GM12874 (cell line): Measurements from ENCODE around the gene ARIH2.

ENCODE experiments used
- TF ChIP-seq, protein P1 (sequence below): IDR thresholded peaks from 2 replicates; pipeline ENCODE4 v1.5.1; 2011; ENCODE audit warnings: low read depth, mild to moderate bottlenecking, control low read depth, low read length, moderate library complexity; ENCODE audit not compliant: insufficient read depth

The ARIH2 gene

DNA sequence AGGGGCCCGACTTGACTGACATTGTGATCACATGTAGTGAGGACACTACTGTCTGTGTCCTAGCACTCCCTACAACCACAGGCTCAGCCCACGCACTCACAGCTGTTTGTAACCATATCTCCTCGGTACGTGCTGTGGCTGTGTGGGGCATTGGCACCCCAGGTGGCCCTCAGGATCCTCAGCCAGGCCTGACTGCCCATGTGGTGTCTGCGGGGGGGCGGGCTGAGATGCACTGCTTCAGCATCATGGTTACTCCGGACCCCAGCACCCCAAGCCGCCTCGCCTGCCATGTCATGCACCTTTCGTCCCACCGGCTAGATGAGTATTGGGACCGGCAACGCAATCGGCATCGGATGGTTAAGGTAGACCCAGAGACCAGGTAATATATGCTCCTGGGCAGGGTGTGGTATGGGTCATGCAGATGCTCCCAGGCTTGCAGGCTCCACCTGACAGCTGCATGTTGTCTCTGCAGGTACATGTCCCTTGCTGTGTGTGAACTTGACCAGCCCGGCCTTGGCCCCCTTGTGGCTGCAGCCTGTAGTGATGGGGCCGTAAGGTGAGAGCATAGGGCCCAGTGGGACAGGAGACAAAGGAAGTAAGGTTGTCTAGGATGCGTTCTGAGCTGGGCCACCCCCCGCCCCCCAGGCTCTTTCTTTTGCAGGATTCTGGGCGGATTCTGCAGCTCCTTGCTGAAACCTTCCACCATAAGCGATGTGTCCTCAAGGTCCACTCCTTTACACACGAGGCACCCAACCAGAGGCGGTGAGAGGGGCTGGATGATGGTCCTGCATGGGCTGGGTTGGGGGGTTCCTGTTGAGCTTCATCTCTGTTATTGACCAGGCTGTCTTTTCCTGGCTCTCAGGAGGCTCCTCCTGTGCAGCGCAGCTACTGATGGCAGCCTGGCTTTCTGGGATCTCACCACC is 95.4 kb downstream of the ARIH2 start:
- TF ChIP-seq, protein P1, sequence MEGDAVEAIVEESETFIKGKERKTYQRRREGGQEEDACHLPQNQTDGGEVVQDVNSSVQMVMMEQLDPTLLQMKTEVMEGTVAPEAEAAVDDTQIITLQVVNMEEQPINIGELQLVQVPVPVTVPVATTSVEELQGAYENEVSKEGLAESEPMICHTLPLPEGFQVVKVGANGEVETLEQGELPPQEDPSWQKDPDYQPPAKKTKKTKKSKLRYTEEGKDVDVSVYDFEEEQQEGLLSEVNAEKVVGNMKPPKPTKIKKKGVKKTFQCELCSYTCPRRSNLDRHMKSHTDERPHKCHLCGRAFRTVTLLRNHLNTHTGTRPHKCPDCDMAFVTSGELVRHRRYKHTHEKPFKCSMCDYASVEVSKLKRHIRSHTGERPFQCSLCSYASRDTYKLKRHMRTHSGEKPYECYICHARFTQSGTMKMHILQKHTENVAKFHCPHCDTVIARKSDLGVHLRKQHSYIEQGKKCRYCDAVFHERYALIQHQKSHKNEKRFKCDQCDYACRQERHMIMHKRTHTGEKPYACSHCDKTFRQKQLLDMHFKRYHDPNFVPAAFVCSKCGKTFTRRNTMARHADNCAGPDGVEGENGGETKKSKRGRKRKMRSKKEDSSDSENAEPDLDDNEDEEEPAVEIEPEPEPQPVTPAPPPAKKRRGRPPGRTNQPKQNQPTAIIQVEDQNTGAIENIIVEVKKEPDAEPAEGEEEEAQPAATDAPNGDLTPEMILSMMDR, result peak; percentile 79

GRCh38 chr3:49015072-49015471 is 96.4 kb downstream of the ARIH2 start:
- TF ChIP-seq, protein P1, result no peak

GRCh38 chr3:49015765-49016164 is 97.1 kb downstream of the ARIH2 start:
- TF ChIP-seq, protein P1, result no peak

GRCh38 chr3:49016414-49017228 is 98.0 kb downstream of the ARIH2 start:
- TF ChIP-seq, protein P1, result no peak

DNA sequence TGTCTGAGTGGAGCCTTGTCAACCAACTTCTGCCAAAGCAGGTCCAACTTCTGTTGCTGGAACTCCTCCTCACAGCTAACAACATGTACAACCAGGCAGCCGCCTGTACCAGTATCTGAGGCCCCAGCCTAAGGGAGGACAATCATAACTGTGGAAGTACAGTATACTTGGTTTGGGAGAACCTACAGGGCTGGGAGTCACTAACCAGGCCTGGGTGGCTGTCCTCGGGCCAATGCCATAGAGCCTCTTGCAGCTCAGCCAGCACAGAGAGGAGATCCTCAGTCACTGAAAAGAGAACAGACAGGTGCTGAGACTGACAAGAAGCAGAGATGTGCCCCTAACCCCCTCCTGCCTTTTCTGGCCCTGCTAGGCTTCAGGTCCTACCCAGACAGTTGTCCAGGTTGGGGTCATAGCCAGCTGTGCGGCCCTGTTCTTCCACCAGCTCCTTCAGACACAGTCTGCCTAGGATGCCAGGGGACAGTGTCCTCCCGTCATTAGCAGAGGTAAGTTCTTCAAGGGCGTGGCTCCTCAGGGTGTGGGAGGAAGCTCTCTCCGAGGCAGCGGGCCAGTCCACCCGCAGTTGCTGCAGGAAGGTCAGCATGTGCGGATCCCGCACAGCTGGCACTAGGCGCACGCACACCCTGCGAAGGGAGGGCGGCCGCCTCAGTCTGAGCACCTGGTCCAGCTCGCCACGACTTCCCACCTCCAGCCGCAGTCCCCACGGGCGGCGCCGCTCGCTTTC is 98.8 kb downstream of the ARIH2 start:
- TF ChIP-seq, protein P1, result no peak

DNA sequence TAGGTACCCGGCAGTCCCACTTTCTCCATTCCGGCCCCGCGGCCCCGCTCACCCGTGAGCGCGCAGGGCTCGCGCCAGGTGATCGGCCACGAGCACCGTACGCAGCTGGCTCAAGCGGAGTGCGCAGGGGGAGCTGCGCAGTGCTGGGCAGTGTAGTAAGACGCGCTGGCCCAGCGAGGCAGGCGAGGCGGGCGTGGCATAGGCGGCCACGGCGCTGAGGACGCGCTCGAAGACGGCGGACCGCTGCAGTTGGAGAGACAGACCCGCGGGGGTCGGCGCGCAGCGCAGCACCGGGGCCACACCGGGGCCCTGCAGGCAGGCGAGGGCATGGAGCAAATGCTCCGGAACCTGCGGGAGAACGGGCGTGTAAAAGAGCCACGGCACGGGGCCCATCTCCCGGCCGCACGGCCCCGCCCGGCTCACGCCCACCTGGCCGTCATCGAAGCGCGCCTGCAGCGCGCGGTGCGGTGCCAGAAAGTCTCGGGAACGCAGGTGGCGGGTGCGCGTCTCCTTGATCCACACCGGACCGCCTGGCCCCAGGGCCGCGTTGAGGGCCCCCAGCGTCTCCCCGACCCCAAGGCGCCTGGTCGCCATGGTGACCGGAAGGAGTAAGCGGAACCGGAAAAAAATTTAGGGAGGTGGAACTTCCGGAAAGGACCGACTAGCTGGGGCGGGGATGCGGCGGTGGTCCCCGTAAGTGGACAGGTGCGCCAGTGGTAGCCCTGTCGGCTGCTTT is 99.5 kb downstream of the ARIH2 start, which contains the start of gene DALRD3:
TSS of gene DALRD3 (minus strand) at position 610 of the 736 bp plus-strand sequence. CDS start at position 594, 16 bp downstream.
- TF ChIP-seq, protein P1, result no peak

GRCh38 chr3:49018707-49019006 is 100.0 kb downstream of the ARIH2 start:
- TF ChIP-seq, protein P1, result no peak
